ENCODE results near the gene TMEM208. TPM values are rescaled to one million over a fixed set of nuclear protein-coding genes. Genes with fewer than 3 reads are reported as not detected.

Gene TMEM208
- total and polyA plus RNA-seq, 2 of the 8 experiments (the other 6 are each of a cell fraction or from before 2014, with no cell fraction given): 37.7 to 100.0 TPM

DNA sequence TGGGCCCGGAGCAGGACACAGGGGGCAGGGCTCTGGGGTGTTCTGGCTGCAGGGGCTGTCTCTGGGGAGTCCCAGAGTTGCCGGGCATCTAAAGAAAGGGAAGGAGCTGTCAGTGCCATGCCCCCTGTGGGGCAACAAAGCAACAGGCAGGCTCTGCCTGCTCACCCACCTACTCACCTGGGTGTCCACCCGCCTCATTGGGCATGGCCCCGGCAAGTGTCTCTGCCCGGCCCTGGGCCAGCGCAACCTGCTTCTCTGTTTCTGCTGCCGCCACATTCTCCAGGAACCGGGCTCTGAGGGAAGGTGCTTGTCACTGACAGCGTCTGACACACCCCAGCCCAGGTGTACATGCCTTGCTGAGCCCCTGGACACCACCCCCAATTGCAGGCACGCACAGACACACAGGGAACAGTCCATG, 7.3 kb downstream of the TMEM208 start:
- TF ChIP-seq, protein P1, sequence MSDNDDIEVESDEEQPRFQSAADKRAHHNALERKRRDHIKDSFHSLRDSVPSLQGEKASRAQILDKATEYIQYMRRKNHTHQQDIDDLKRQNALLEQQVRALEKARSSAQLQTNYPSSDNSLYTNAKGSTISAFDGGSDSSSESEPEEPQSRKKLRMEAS (IDR thresholded peaks at IDR 0.05): no peak
- TF ChIP-seq CHD2 (IDR thresholded peaks at IDR 0.05; ENCODE audit: low read length): no peak
- H3K56ac ChIP-seq (replicated peaks; ENCODE audit: insufficient read length, low read depth, low read length): no peak overlapping the region
- H2BK5ac ChIP-seq (ENCODE audit: low read depth, low read length): no peak overlapping the region
- FAIRE-seq (no peak), DNase-seq (ENCODE audit: low read depth in 1 of 2, low spot score in 2 of 2) (no peak)
- H3K27me3 ChIP-seq (replicated peaks in 1 of 4; ENCODE audit: control insufficient read depth in 3 of 4, extremely low read depth in 1 of 4, insufficient read depth in 3 of 4, low read length in 3 of 4): no peaks in the 10 kb centered on the region
- no peak overlapping the region for H3K27ac ChIP-seq (ENCODE audit: low read depth, low read length)
- no peak overlapping the region for H3K4me2 ChIP-seq (ENCODE audit: insufficient read depth in 1 of 2, low read depth in 2 of 2, low read length in 2 of 2)
- H3K4me1 ChIP-seq (replicated peaks in 1 of 4; ENCODE audit: control insufficient read depth in 3 of 4, insufficient read depth in 4 of 4, low read length in 3 of 4): no peaks in the 10 kb centered on the region; a peak in 2 of 7 replicates
- POLR2A ChIA-PET (ENCODE audit: partially characterized antibody): interaction anchor here (0.7 to 11.2 kb wide), 7 partner anchors 13 to 187 kb away, joined by 3 to 111 read pairs (median 3); partner anchors contain the start of genes ELMO3, FHOD1 and SLC9A5
- H2BK20ac ChIP-seq (ENCODE audit: low read length): no peak overlapping the region
- no peak overlapping the region for H3K14ac ChIP-seq (ENCODE audit: insufficient read length)
- peaks cover 0 to 18% of the 10 kb centered on the region in 2 experiments for H4K20me1 ChIP-seq (replicated peaks in 1 of 2; ENCODE audit: control insufficient read depth in 1 of 2, insufficient read depth in 2 of 2, low read length in 2 of 2)
- H3K79me1 ChIP-seq (ENCODE audit: low read depth, low read length): peaks cover 4% of the 10 kb centered on the region
- no peaks in the 10 kb centered on the region for H3K23me2 ChIP-seq (ENCODE audit: low read depth, low read length)
- no peak overlapping the region for H3K4me3 ChIP-seq (ENCODE audit: extremely low read depth in 1 of 4, insufficient read depth in 2 of 4, low read depth in 3 of 4, low read length in 4 of 4)
- H2BK120ac ChIP-seq (replicated peaks; ENCODE audit: low read depth, low read length): no peak overlapping the region
- CTCF ChIA-PET (ENCODE audit: partially characterized antibody): interaction anchor here (0.6 to 2.9 kb wide), 4 partner anchors 12 to 264 kb away, joined by 3 to 12 read pairs (median 4); partner anchors contain the start of genes ELMO3 and FHOD1
- H3K18ac ChIP-seq (ENCODE audit: extremely low read depth, low read length): no peak overlapping the region
- H3K9me3 ChIP-seq (ENCODE audit: insufficient read depth in 2 of 2, low read depth in 1 of 2, low read length in 1 of 2): no peaks in the 10 kb centered on the region
- no peak overlapping the region for H2AFZ ChIP-seq (ENCODE audit: low read length)
- H2BK12ac ChIP-seq (ENCODE audit: low read depth, low read length): no peak overlapping the region
- no peak overlapping the region for H2AK5ac ChIP-seq (ENCODE audit: low read depth, low read length)
- H4K8ac ChIP-seq (ENCODE audit: extremely low read depth, insufficient read depth, low read length): no peak overlapping the region
- no peak overlapping the region for H3K4ac ChIP-seq (replicated peaks; ENCODE audit: insufficient read length, low read depth, low read length)
- no peak overlapping the region for H3K9ac ChIP-seq (replicated peaks in 1 of 4; ENCODE audit: extremely low read depth in 1 of 4, low read depth in 3 of 4, low read length in 3 of 4)
- H2BK15ac ChIP-seq (ENCODE audit: low read length): no peak overlapping the region
- H4K91ac ChIP-seq (replicated peaks; ENCODE audit: insufficient read length, low read length): no peak overlapping the region
- WGBS, 2 experiments (ENCODE audit: extremely low coverage in 1 of 2, insufficient coverage in 1 of 2, insufficient read length in 1 of 2, insufficient replicate concordance in 2 of 2, low coverage in 1 of 2, low lambda C conversion rate in 2 of 2, missing lambda C conversion rate in 1 of 2): 93% methylated on average over 6 of the region's 10 CpGs; no CpG with 5 or more reads in 1 of the 2 experiments
- no peaks in the 10 kb centered on the region for H3K79me2 ChIP-seq (ENCODE audit: control insufficient read depth in 1 of 2, insufficient read depth in 2 of 2, low read length in 2 of 2)
- H3K36me3 ChIP-seq (ENCODE audit: control insufficient read depth in 2 of 4, insufficient read depth in 4 of 4, low read length in 3 of 4): peaks cover 19 to 45% (median 36%) of the 10 kb centered on the region in 4 experiments; a peak in 7 of 8 replicates
- no peak overlapping the region for H3K23ac ChIP-seq (ENCODE audit: insufficient read length)
- no peak overlapping the region for H4K5ac ChIP-seq (ENCODE audit: insufficient read length, low read depth, low read length)
